Measurements from ENCODE around the gene TMEFF2.

- TF ChIP-seq, protein P1, sequence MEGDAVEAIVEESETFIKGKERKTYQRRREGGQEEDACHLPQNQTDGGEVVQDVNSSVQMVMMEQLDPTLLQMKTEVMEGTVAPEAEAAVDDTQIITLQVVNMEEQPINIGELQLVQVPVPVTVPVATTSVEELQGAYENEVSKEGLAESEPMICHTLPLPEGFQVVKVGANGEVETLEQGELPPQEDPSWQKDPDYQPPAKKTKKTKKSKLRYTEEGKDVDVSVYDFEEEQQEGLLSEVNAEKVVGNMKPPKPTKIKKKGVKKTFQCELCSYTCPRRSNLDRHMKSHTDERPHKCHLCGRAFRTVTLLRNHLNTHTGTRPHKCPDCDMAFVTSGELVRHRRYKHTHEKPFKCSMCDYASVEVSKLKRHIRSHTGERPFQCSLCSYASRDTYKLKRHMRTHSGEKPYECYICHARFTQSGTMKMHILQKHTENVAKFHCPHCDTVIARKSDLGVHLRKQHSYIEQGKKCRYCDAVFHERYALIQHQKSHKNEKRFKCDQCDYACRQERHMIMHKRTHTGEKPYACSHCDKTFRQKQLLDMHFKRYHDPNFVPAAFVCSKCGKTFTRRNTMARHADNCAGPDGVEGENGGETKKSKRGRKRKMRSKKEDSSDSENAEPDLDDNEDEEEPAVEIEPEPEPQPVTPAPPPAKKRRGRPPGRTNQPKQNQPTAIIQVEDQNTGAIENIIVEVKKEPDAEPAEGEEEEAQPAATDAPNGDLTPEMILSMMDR (IDR thresholded peaks at IDR 0.05): no peak
- TF ChIP-seq POLR2AphosphoS5 (IDR thresholded peaks at IDR 0.05): no peak
Measured at GRCh38 chr2:192243488-192243887, 48.8 kb upstream of the TMEFF2 start.

All from prostate gland (tissue), 2 donors.